ENCODE results near the gene HOXB5.

Gene HOXB5

GRCh38 chr17:48567209-48567608 lies 26.4 kb downstream of the HOXB5 start:
- no peak for TF ChIP-seq FOXP2 (optimal IDR thresholded peaks at IDR 0.05; ENCODE audit: borderline replicate concordance, extremely low read depth, extremely low read length, insufficient read depth)
- no peak for TF ChIP-seq TAF1 (IDR thresholded peaks at IDR 0.05; ENCODE audit: borderline replicate concordance, insufficient read depth, low read length)
- TF ChIP-seq SIN3A (IDR thresholded peaks at IDR 0.05; ENCODE audit: borderline replicate concordance, insufficient read depth, low read length): no peak
- TF ChIP-seq POLR2AphosphoS5 (IDR thresholded peaks at IDR 0.05; ENCODE audit: low read depth, low read length): no peak
- TF ChIP-seq REST (IDR thresholded peaks at IDR 0.05; ENCODE audit: insufficient read depth in 1 of 2, low read depth in 2 of 2, low read length in 2 of 2): no peak

- TF ChIP-seq REST (IDR thresholded peaks at IDR 0.05; ENCODE audit: insufficient read depth in 1 of 2, low read depth in 2 of 2, low read length in 2 of 2): no peak
- TF ChIP-seq TAF1 (IDR thresholded peaks at IDR 0.05; ENCODE audit: borderline replicate concordance, insufficient read depth, low read length): no peak
- TF ChIP-seq SIN3A (IDR thresholded peaks at IDR 0.05; ENCODE audit: borderline replicate concordance, insufficient read depth, low read length): no peak
- no peak for TF ChIP-seq POLR2AphosphoS5 (IDR thresholded peaks at IDR 0.05; ENCODE audit: low read depth, low read length)
- TF ChIP-seq FOXP2 (optimal IDR thresholded peaks at IDR 0.05; ENCODE audit: borderline replicate concordance, extremely low read depth, extremely low read length, insufficient read depth): no peak
These were observed 26.9 kb downstream of the HOXB5 start for GRCh38 chr17:48566717-48567116.

GRCh38 chr17:48565925-48566710 lies 27.5 kb downstream of the HOXB5 start:
- TF ChIP-seq FOXP2 (optimal IDR thresholded peaks at IDR 0.05; ENCODE audit: borderline replicate concordance, extremely low read depth, extremely low read length, insufficient read depth) (no peak), REST (IDR thresholded peaks at IDR 0.05; ENCODE audit: insufficient read depth in 1 of 2, low read depth in 2 of 2, low read length in 2 of 2) (no peak), TAF1 (IDR thresholded peaks at IDR 0.05; ENCODE audit: borderline replicate concordance, insufficient read depth, low read length) (no peak)

- TF ChIP-seq SIN3A (IDR thresholded peaks at IDR 0.05; ENCODE audit: borderline replicate concordance, insufficient read depth, low read length) (no peak), REST (IDR thresholded peaks at IDR 0.05; ENCODE audit: insufficient read depth in 1 of 2, low read depth in 2 of 2, low read length in 2 of 2) (no peak), FOXP2 (optimal IDR thresholded peaks at IDR 0.05; ENCODE audit: borderline replicate concordance, extremely low read depth, extremely low read length, insufficient read depth) (no peak), POLR2AphosphoS5 (IDR thresholded peaks at IDR 0.05; ENCODE audit: low read depth, low read length) (no peak), TAF1 (IDR thresholded peaks at IDR 0.05; ENCODE audit: borderline replicate concordance, insufficient read depth, low read length) (no peak)
These were observed 28.5 kb downstream of the HOXB5 start for GRCh38 chr17:48565022-48565554.

All from PFSK-1 (cell line).